ENCODE data around the gene SHC2.

GRCh38 chr19:437041-437440 lies 23.8 kb downstream of the SHC2 start:
- no peak for TF ChIP-seq BHLHE40 (IDR thresholded peaks at IDR 0.05; ENCODE audit: borderline replicate concordance)
- TF ChIP-seq FOXA1 (IDR thresholded peaks at IDR 0.05), result no peak
- no peak for TF ChIP-seq L3MBTL2 (conservative IDR thresholded peaks at IDR 0.05)
- no peak for TF ChIP-seq CTBP1 (IDR thresholded peaks at IDR 0.05; ENCODE audit: borderline replicate concordance)
- no peak for TF ChIP-seq TARDBP (IDR thresholded peaks at IDR 0.05)
